Measurements from ENCODE around the gene INPP5D.

The INPP5D gene

GRCh38 chr2:233245406-233245805 is 185.3 kb downstream of the INPP5D start:
- no peak for TF ChIP-seq REST (IDR thresholded peaks at IDR 0.05; ENCODE audit: low read depth)
- TF ChIP-seq RAD21 (IDR thresholded peaks at IDR 0.05; ENCODE audit: low read depth): no peak
- TF ChIP-seq CREB1 (IDR thresholded peaks at IDR 0.05; ENCODE audit: low read depth): no peak
- TF ChIP-seq YY1 (IDR thresholded peaks at IDR 0.05; ENCODE audit: low read depth): no peak
- TF ChIP-seq FOXM1 (IDR thresholded peaks at IDR 0.05; ENCODE audit: borderline replicate concordance, low read depth): no peak
- no peak for TF ChIP-seq TCF12 (IDR thresholded peaks at IDR 0.05; ENCODE audit: low read depth)
- no peak for TF ChIP-seq USF1 (IDR thresholded peaks at IDR 0.05)
- TF ChIP-seq TAF1 (IDR thresholded peaks at IDR 0.05; ENCODE audit: low read depth): no peak
- TF ChIP-seq TEAD4 (IDR thresholded peaks at IDR 0.05): no peak
- no peak for TF ChIP-seq ZBTB7A (IDR thresholded peaks at IDR 0.05; ENCODE audit: low read depth)
- TF ChIP-seq NFIC (IDR thresholded peaks at IDR 0.05): no peak
- no peak for TF ChIP-seq MAX (IDR thresholded peaks at IDR 0.05)
- TF ChIP-seq EP300 (IDR thresholded peaks at IDR 0.05; ENCODE audit: borderline replicate concordance): no peak
- TF ChIP-seq CEBPB (IDR thresholded peaks at IDR 0.05): no peak
- TF ChIP-seq EGR1 (IDR thresholded peaks at IDR 0.05): no peak

GRCh38 chr2:233247116-233247515 is 187.0 kb downstream of the INPP5D start:
- TF ChIP-seq ZBTB7A (IDR thresholded peaks at IDR 0.05; ENCODE audit: low read depth): no peak

- TF ChIP-seq FOXM1 (IDR thresholded peaks at IDR 0.05; ENCODE audit: borderline replicate concordance, low read depth) (no peak), EP300 (IDR thresholded peaks at IDR 0.05; ENCODE audit: borderline replicate concordance) (peak; percentile 43; the same call in 1 of the 2 replicates), EGR1 (IDR thresholded peaks at IDR 0.05) (no peak), MAX (IDR thresholded peaks at IDR 0.05) (no peak)
Observed at GRCh38 chr2:233247744-233248143, 187.6 kb downstream of the INPP5D start.

GRCh38 chr2:233248999-233249398 is 188.9 kb downstream of the INPP5D start:
- TF ChIP-seq YY1 (IDR thresholded peaks at IDR 0.05; ENCODE audit: low read depth) (no peak), NFIC (IDR thresholded peaks at IDR 0.05) (no peak), TCF12 (IDR thresholded peaks at IDR 0.05; ENCODE audit: low read depth) (no peak)

- TF ChIP-seq TEAD4 (IDR thresholded peaks at IDR 0.05): no peak
Observed at GRCh38 chr2:233250568-233250967, 190.4 kb downstream of the INPP5D start.

- TF ChIP-seq TAF1 (IDR thresholded peaks at IDR 0.05; ENCODE audit: low read depth): no peak
- no peak for TF ChIP-seq EP300 (IDR thresholded peaks at IDR 0.05; ENCODE audit: borderline replicate concordance)
- no peak for TF ChIP-seq CREB1 (IDR thresholded peaks at IDR 0.05; ENCODE audit: low read depth)
- no peak for TF ChIP-seq REST (IDR thresholded peaks at IDR 0.05; ENCODE audit: low read depth)
- TF ChIP-seq CEBPB (IDR thresholded peaks at IDR 0.05): no peak
- no peak for TF ChIP-seq NFIC (IDR thresholded peaks at IDR 0.05)
- no peak for TF ChIP-seq EGR1 (IDR thresholded peaks at IDR 0.05)
- TF ChIP-seq USF1 (IDR thresholded peaks at IDR 0.05): no peak
- TF ChIP-seq TCF12 (IDR thresholded peaks at IDR 0.05; ENCODE audit: low read depth): no peak
- TF ChIP-seq MAX (IDR thresholded peaks at IDR 0.05): no peak
- no peak for TF ChIP-seq RAD21 (IDR thresholded peaks at IDR 0.05; ENCODE audit: low read depth)
- TF ChIP-seq TEAD4 (IDR thresholded peaks at IDR 0.05): no peak
- no peak for TF ChIP-seq FOXM1 (IDR thresholded peaks at IDR 0.05; ENCODE audit: borderline replicate concordance, low read depth)
- TF ChIP-seq ZBTB7A (IDR thresholded peaks at IDR 0.05; ENCODE audit: low read depth): no peak
- no peak for TF ChIP-seq YY1 (IDR thresholded peaks at IDR 0.05; ENCODE audit: low read depth)
Observed at GRCh38 chr2:233250985-233251305, 190.8 kb downstream of the INPP5D start.
